Stimulated activated CD4-positive, alpha-beta T cell treated with anti-CD3 and anti-CD28 coated beads, Interleukin-1b, Interleukin-23, amount 100 ng/mL, for 48 hours (primary cell): ENCODE data around the gene SLC25A47.

Source experiments
- DNase-seq: peaks from one replicate; pipeline ENCODE4 v3.0.0-alpha.2; 2020

The SLC25A47 gene

GRCh38 chr14:100350276-100350926 lies 27.3 kb downstream of the SLC25A47 start:
- no peak for DNase-seq

- DNase-seq, result no peak
Measured at GRCh38 chr14:100350986-100351385, 27.8 kb downstream of the SLC25A47 start.

GRCh38 chr14:100358396-100358795 lies 35.3 kb downstream of the SLC25A47 start:
- no peak for DNase-seq

- no peak for DNase-seq
Measured at GRCh38 chr14:100359111-100359510, 36.0 kb downstream of the SLC25A47 start.

GRCh38 chr14:100359881-100360280 lies 36.7 kb downstream of the SLC25A47 start:
- DNase-seq, result no peak

- DNase-seq, result no peak
Measured at GRCh38 chr14:100361626-100362025, 38.5 kb downstream of the SLC25A47 start.

- DNase-seq, result no peak
Measured at GRCh38 chr14:100362311-100362927, 39.3 kb downstream of the SLC25A47 start.

GRCh38 chr14:100363053-100363452 lies 39.9 kb downstream of the SLC25A47 start:
- DNase-seq, result no peak

- no peak for DNase-seq
Measured at GRCh38 chr14:100364403-100364802, 41.3 kb downstream of the SLC25A47 start.

GRCh38 chr14:100365741-100366140 lies 42.6 kb downstream of the SLC25A47 start:
- DNase-seq, result no peak

GRCh38 chr14:100369019-100369418 lies 45.9 kb downstream of the SLC25A47 start:
- no peak for DNase-seq

- DNase-seq, result no peak
Measured at GRCh38 chr14:100370003-100370402, 46.9 kb downstream of the SLC25A47 start.

GRCh38 chr14:100371773-100372172 lies 48.6 kb downstream of the SLC25A47 start:
- no peak for DNase-seq

- no peak for DNase-seq
Measured at GRCh38 chr14:100372357-100373048, 49.4 kb downstream of the SLC25A47 start.

- no peak for DNase-seq
Measured at GRCh38 chr14:100374270-100374669, 51.1 kb downstream of the SLC25A47 start.

- no peak for DNase-seq
Measured at GRCh38 chr14:100374876-100375265, 51.7 kb downstream of the SLC25A47 start.

- peak; percentile 92 for DNase-seq
Measured at GRCh38 chr14:100375266-100375962, 52.3 kb downstream of the SLC25A47 start.

GRCh38 chr14:100375963-100376735 lies 53.0 kb downstream of the SLC25A47 start, which contains the start of gene WDR25:
Gene WDR25, plus strand, starts transcription at chr14:100376485.
- DNase-seq, result peak; percentile 94

GRCh38 chr14:100376751-100377171 lies 53.6 kb downstream of the SLC25A47 start:
- DNase-seq, result no peak
